Measurements from ENCODE around the gene ARHGAP1. TPM values are rescaled to one million over a fixed set of nuclear protein-coding genes. Genes with fewer than 3 reads are reported as not detected.

The ARHGAP1 gene
- total RNA-seq, 4 donors from 2014 or later, result 73.1 to 139 (median 92.3) TPM

DNA sequence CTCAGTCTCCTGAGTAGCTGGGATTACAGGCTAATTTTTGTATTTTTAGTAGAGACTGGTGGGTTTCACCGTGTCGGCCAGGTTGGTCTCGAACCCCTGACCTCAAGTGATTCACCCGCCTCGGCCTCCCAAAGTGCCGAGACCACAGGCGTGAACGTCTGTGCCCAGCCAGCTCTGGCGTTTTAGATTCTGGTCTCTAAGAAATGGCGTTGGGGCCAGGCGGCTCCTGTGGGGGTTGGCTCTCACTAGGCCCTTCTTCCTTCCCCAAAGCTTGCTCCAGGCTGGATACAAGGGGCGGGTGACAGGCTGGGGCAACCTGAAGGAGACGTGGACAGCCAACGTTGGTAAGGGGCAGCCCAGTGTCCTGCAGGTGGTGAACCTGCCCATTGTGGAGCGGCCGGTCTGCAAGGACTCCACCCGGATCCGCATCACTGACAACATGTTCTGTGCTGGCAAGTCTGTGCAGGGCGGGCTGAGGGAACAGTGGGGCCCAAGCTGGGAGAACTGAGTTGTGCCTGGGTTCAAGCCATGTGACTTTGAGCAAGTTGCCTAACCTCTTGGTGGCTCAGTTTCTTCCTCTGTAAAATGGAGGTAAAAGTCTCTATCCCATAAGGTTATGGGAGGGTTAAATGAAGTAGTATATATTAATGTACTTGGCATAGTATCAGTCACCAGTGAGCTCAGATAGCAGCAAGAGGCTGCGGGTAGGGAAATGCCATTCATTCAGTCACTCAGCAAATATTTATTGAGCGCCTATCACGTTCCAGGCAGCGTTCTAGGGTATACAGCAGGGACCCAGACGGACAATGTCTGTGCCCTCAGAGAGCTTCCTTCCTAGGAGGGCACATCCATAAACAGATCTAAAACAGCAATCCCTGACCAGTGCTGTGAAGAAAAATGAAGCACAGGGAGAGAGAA, 28.9 kb upstream of the ARHGAP1 start:
- no peak for DNase-seq (ENCODE audit: extremely low spot score)
- intact Hi-C loops (cut with DNase I), result no loop called here
- Histone ChIP-seq H3K4me1 (no peaks in the 10 kb centered on the region), H3K36me3 (no peaks in the 10 kb centered on the region), H3K27me3 (no peaks in the 10 kb centered on the region), H3K27ac (replicated peaks in 1 of 4) (no peak overlapping the region), H3K9me3 (no peaks in the 10 kb centered on the region), H3K4me3 (no peak overlapping the region)
- no peak for TF ChIP-seq POLR2A (IDR thresholded peaks at IDR 0.05; ENCODE audit: low read depth)
- TF ChIP-seq, protein P1, sequence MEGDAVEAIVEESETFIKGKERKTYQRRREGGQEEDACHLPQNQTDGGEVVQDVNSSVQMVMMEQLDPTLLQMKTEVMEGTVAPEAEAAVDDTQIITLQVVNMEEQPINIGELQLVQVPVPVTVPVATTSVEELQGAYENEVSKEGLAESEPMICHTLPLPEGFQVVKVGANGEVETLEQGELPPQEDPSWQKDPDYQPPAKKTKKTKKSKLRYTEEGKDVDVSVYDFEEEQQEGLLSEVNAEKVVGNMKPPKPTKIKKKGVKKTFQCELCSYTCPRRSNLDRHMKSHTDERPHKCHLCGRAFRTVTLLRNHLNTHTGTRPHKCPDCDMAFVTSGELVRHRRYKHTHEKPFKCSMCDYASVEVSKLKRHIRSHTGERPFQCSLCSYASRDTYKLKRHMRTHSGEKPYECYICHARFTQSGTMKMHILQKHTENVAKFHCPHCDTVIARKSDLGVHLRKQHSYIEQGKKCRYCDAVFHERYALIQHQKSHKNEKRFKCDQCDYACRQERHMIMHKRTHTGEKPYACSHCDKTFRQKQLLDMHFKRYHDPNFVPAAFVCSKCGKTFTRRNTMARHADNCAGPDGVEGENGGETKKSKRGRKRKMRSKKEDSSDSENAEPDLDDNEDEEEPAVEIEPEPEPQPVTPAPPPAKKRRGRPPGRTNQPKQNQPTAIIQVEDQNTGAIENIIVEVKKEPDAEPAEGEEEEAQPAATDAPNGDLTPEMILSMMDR (IDR thresholded peaks at IDR 0.05), result no peak
- TF ChIP-seq EP300 (IDR thresholded peaks at IDR 0.05), result no peak
- no peak for TF ChIP-seq POLR2AphosphoS5 (IDR thresholded peaks at IDR 0.05)
- WGBS, result 87% methylated on average over 19 of the region's 24 CpGs

GRCh38 chr11:46728659-46729040, 28.2 kb upstream of the ARHGAP1 start:
- H3K4me1 ChIP-seq, result no peaks in the 10 kb centered on the region
- H3K27ac ChIP-seq (replicated peaks in 1 of 4), result no peak overlapping the region
- 87% methylated on average over 9 of the region's 9 CpGs for WGBS
- H3K27me3 ChIP-seq, result no peaks in the 10 kb centered on the region
- no peaks in the 10 kb centered on the region for H3K9me3 ChIP-seq
- TF ChIP-seq, protein P1 (IDR thresholded peaks at IDR 0.05), result no peak
- H3K36me3 ChIP-seq, result no peaks in the 10 kb centered on the region
- DNase-seq (ENCODE audit: extremely low spot score), result no peak
- intact Hi-C loops (cut with DNase I), result no loop called here
- no peak overlapping the region for H3K4me3 ChIP-seq

- 90% methylated on average over 15 of the region's 17 CpGs for WGBS
- intact Hi-C loops (cut with DNase I), result no loop called here
- H3K36me3 ChIP-seq, result no peaks in the 10 kb centered on the region
- TF ChIP-seq POLR2A (IDR thresholded peaks at IDR 0.05; ENCODE audit: low read depth) (no peak), POLR2AphosphoS5 (IDR thresholded peaks at IDR 0.05) (no peak), EP300 (IDR thresholded peaks at IDR 0.05) (no peak)
- TF ChIP-seq, protein P1 (IDR thresholded peaks at IDR 0.05), result no peak
- no peak overlapping the region for H3K4me3 ChIP-seq
- H3K4me1 ChIP-seq, result no peaks in the 10 kb centered on the region
- no peaks in the 10 kb centered on the region for H3K27me3 ChIP-seq
- H3K9me3 ChIP-seq, result no peaks in the 10 kb centered on the region
- DNase-seq (ENCODE audit: extremely low spot score), result no peak
- no peak overlapping the region for H3K27ac ChIP-seq (replicated peaks in 1 of 4)
Observed at GRCh38 chr11:46727952-46728658, 27.7 kb upstream of the ARHGAP1 start.

GRCh38 chr11:46726206-46726862, 25.9 kb upstream of the ARHGAP1 start:
- no peak overlapping the region for H3K27ac ChIP-seq (replicated peaks in 1 of 4)
- no peaks in the 10 kb centered on the region for H3K36me3 ChIP-seq
- H3K27me3 ChIP-seq, result no peaks in the 10 kb centered on the region
- no peak for DNase-seq (ENCODE audit: extremely low spot score)
- intact Hi-C loops (cut with DNase I), result no loop called here
- WGBS, result 89% methylated on average over 22 of the region's 26 CpGs
- H3K4me3 ChIP-seq, result no peak overlapping the region
- no peaks in the 10 kb centered on the region for H3K4me1 ChIP-seq
- H3K9me3 ChIP-seq, result no peaks in the 10 kb centered on the region
- TF ChIP-seq POLR2A (IDR thresholded peaks at IDR 0.05; ENCODE audit: low read depth) (no peak), EP300 (IDR thresholded peaks at IDR 0.05) (no peak), POLR2AphosphoS5 (IDR thresholded peaks at IDR 0.05) (no peak)
- TF ChIP-seq, protein P1 (IDR thresholded peaks at IDR 0.05), result no peak
